IMR-90 (cell line): ENCODE results near the gene FKBP14. TPM values are rescaled to one million over a fixed set of nuclear protein-coding genes. Genes with fewer than 3 reads are reported as not detected.

Experiments
- ATAC-seq: fragments of 200-7000 bp; cut with Tn5 transposase; 2 replicates; pipeline ENCODE4 v1.9.1; 2020; ENCODE audit warnings: low read depth, mild to moderate bottlenecking, moderate library complexity
- BruUV-seq: library from RNA; stranded (reverse); fragments of 400-500 nt; replicated peaks from 2 replicates; lab custom pipeline; 2021; lab: Mats Ljungman, UMichigan
- CTCF ChIA-PET: fragments of 300-600 bp; formaldehyde crosslinking; extraction: SDS; loops from one replicate; lab custom pipeline; 2021; ENCODE audit warnings: antibody characterized with exemption; lab: Yijun Ruan, JAX
- POLR2A ChIA-PET: fragments of 300-600 bp; sonication (Branson Sonifier 250); formaldehyde crosslinking; loops from one replicate; lab custom pipeline; 2022; ENCODE audit warnings: antibody characterized with exemption; ENCODE audit not compliant: unreplicated experiment; lab: Charles Lee
- DNase-seq: peaks from one replicate; pipeline ENCODE4 v3.0.0; 2013
- H2AFZ ChIP-seq: replicated peaks from 2 replicates; pipeline ENCODE3; 2013; ENCODE audit warnings: low read length, mild to moderate bottlenecking; ENCODE audit not compliant: poor library complexity
- H2AK5ac ChIP-seq: 2 replicates; pipeline ENCODE4 v1.6.1; 2013; ENCODE audit warnings: low read depth, low read length, inconsistent platforms
- H2AK9ac ChIP-seq: replicated peaks from 2 replicates; pipeline ENCODE3; 2013; ENCODE audit warnings: mild to moderate bottlenecking, low read depth, low read length, moderate library complexity; ENCODE audit not compliant: poor library complexity
- H2BK120ac ChIP-seq: 2 replicates; pipeline ENCODE4 v1.6.1; 2013; ENCODE audit warnings: low read depth, low read length, inconsistent platforms
- H2BK15ac ChIP-seq: 3 replicates; pipeline ENCODE4 v1.6.1; 2013; ENCODE audit warnings: low read depth, low read length, inconsistent platforms
- H2BK20ac ChIP-seq: 2 replicates; pipeline ENCODE4 v1.6.1; 2013; ENCODE audit warnings: low read depth, mild to moderate bottlenecking, inconsistent platforms, low read length, moderate library complexity
- H2BK5ac ChIP-seq: 2 replicates; pipeline ENCODE4 v1.6.1; 2013; ENCODE audit warnings: mild to moderate bottlenecking, low read depth, low read length, inconsistent platforms; ENCODE audit not compliant: poor library complexity, severe bottlenecking
- H3K14ac ChIP-seq: replicated peaks from 2 replicates; pipeline ENCODE4 v1.6.1; 2013; ENCODE audit warnings: low read depth, low read length, inconsistent platforms
- H3K18ac ChIP-seq: 2 replicates; pipeline ENCODE4 v1.6.1; 2013; ENCODE audit warnings: low read depth, low read length, control low read depth
- H3K23ac ChIP-seq: 2 replicates; pipeline ENCODE4 v1.6.1; 2013; ENCODE audit warnings: low read depth, low read length, inconsistent platforms
- H3K27ac ChIP-seq: 2 replicates; pipeline ENCODE4 v1.5.1; 2013; ENCODE audit warnings: mild to moderate bottlenecking, control low read depth, low read length; ENCODE audit not compliant: insufficient read depth
- H3K27me3 ChIP-seq: 2 replicates; pipeline ENCODE4 v1.6.1; 2013; ENCODE audit warnings: low read length; ENCODE audit not compliant: control insufficient read depth, insufficient read depth
- H3K36me3 ChIP-seq: 2 replicates; pipeline ENCODE4 v1.6.1; 2013; ENCODE audit warnings: low read length, mixed read lengths; ENCODE audit not compliant: control insufficient read depth, insufficient read depth
- H3K4ac ChIP-seq: 2 replicates; pipeline ENCODE4 v1.6.1; 2013; ENCODE audit warnings: low read depth, low read length, inconsistent platforms
- H3K4me1 ChIP-seq: 2 replicates; pipeline ENCODE4 v1.6.1; 2013; ENCODE audit warnings: low read length, mixed read lengths; ENCODE audit not compliant: control insufficient read depth, insufficient read depth
- H3K4me2 ChIP-seq: 2 replicates; pipeline ENCODE4 v1.6.1; 2013; ENCODE audit warnings: low read depth, mild to moderate bottlenecking, control low read depth, low read length, moderate library complexity
- H3K4me3 ChIP-seq: 2 replicates; pipeline ENCODE4 v1.5.1; 2013; ENCODE audit warnings: low read depth, mild to moderate bottlenecking, control low read depth, low read length, moderate library complexity; ENCODE audit not compliant: insufficient read depth
- H3K56ac ChIP-seq: 2 replicates; pipeline ENCODE4 v1.6.1; 2013; ENCODE audit warnings: low read length, inconsistent platforms; ENCODE audit not compliant: insufficient read depth; ENCODE audit errors: extremely low read depth
- H3K79me1 ChIP-seq, 2 experiments: 2 replicates each; pipeline ENCODE4 v1.6.1; 2013; ENCODE audit warnings: low read length in 2 of 2, inconsistent platforms in 1 of 2, low read depth in 1 of 2
- H3K9ac ChIP-seq: 2 replicates; pipeline ENCODE4 v1.6.1; 2013; ENCODE audit warnings: low read depth, low read length, control low read depth
- H3K9me1 ChIP-seq: 2 replicates; pipeline ENCODE4 v1.6.1; 2013; ENCODE audit warnings: low read length, inconsistent platforms; ENCODE audit not compliant: insufficient read depth
- H3K9me3 ChIP-seq: 2 replicates; pipeline ENCODE4 v1.6.1; 2013; ENCODE audit warnings: low read length; ENCODE audit not compliant: control insufficient read depth, insufficient read depth
- H4K20me1 ChIP-seq: 2 replicates; pipeline ENCODE4 v1.6.1; 2013; ENCODE audit warnings: low read length, inconsistent platforms; ENCODE audit not compliant: insufficient read depth
- H4K5ac ChIP-seq: 2 replicates; pipeline ENCODE4 v1.6.1; 2013; ENCODE audit warnings: mild to moderate bottlenecking, low read depth, low read length, control low read depth
- H4K8ac ChIP-seq, 2 experiments: 2 replicates each; pipeline ENCODE4 v1.6.1; 2013; ENCODE audit warnings: low read depth in 2 of 2, low read length in 2 of 2, control low read depth in 1 of 2, inconsistent platforms in 1 of 2
- H4K91ac ChIP-seq: 2 replicates; pipeline ENCODE4 v1.6.1; 2013; ENCODE audit warnings: low read depth, low read length, inconsistent platforms; ENCODE audit not compliant: insufficient read depth
- CEBPB ChIP-seq: IDR thresholded peaks from 2 replicates; pipeline ENCODE4 v1.6.1; 2012; ENCODE audit warnings: low read depth, low read length, improper control_type of control experiment
- FOS ChIP-seq: fragments of 150-350 bp; IDR thresholded peaks from 2 replicates; pipeline ENCODE4 v1.6.1; 2016; ENCODE audit warnings: low read depth, low read length
- MAFK ChIP-seq: IDR thresholded peaks from 2 replicates; pipeline ENCODE4 v1.6.1; 2012; ENCODE audit warnings: low read depth, low read length, improper control_type of control experiment
- RAD21 ChIP-seq: IDR thresholded peaks from 2 replicates; pipeline ENCODE4 v1.6.1; 2012; ENCODE audit warnings: low read length, improper control_type of control experiment
- RFX5 ChIP-seq: IDR thresholded peaks from 2 replicates; pipeline ENCODE4 v1.8.0; 2012; ENCODE audit warnings: low read depth, mild to moderate bottlenecking, low read length, moderate library complexity
- dilution Hi-C: fragments of 300-500 bp; cut with HindIII; formaldehyde crosslinking; loops from one replicate; pipeline ENCODE4 v1.14.3; 2018; ENCODE audit warnings: low sequenced_read_pairs; ENCODE audit not compliant: unreplicated experiment
- in situ Hi-C: fragments of 300-500 bp; cut with MboI; formaldehyde crosslinking; loops from 3 replicates; pipeline ENCODE4 v1.14.3; 2019; ENCODE audit warnings: low sequenced_read_pairs, inconsistent platforms, mixed read lengths
- intact Hi-C: fragments of 100-400 bp; cut with micrococcal nuclease; formaldehyde crosslinking; loops from 2 replicates; pipeline ENCODE4 v1.10.0; 2022
- polyA plus RNA-seq, 3 experiments: library from polyadenylated mRNA; depleted of rRNA; stranded (reverse); fragments of >200 nt; gene quantifications; 2 replicates each; pipeline ENCODE4 v1.2.3, GENCODE V29; 2012; ENCODE audit warnings: low replicate concordance in 1 of 3
- total RNA-seq: library from RNA; depleted of rRNA; stranded (reverse); fragments of >200 nt; gene quantifications from 2 replicates; pipeline ENCODE4 v1.2.3, GENCODE V29; 2012
- TF ChIP-seq, protein P1 (sequence below): fragments of 150-350 bp; IDR thresholded peaks from 2 replicates; pipeline ENCODE4 v1.6.1; 2017; ENCODE audit warnings: mild to moderate bottlenecking, antibody characterized with exemption, low read length, low read depth
- TF ChIP-seq, protein P2 (sequence below): conservative IDR thresholded peaks from 2 replicates; pipeline ENCODE4 v1.5.1; 2012; ENCODE audit warnings: mild to moderate bottlenecking, low read depth, low read length, improper control_type of control experiment

The FKBP14 gene
- total and polyA plus RNA-seq, 2 of the 4 experiments (the other 2 are of a cell fraction), result 26.3 to 27.1 TPM

DNA sequence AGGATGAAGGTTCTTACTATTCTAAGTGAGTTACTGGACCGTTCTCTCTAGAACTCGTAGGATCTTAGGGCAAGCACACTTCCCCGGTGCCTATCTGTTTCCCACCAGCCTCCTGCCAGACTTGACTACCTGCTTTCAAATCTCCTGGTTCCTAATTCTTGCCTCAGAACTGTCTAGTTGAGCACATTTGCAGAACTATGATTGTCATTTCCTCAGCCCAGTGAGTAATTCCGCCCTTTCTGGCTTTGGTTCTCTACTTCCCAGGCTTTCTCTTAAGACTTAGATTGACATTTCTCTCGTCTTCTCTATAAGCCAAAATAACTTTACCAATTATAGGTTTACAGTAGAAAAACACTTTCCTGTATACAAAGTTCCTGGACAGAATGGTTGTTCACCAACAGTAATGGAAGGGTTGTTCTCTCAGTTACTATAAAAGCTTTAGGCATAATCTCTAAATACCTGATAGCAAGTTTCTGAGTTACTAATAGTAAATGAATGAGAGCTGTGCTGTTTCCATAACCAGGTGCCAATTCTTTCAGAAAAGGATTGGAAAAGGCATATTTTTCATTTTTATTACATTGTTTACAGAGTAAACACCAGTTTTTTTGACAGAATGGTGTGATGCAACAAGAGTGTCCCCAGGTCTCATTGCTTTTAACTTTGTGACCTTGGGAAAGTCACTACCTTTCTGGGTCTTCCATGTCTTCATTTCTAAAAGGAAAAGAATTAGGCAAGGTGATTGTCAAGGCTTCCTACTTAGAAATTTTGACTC lies 42.8 kb upstream of the FKBP14 start (continued):
- TF ChIP-seq RFX5, result no peak

DNA sequence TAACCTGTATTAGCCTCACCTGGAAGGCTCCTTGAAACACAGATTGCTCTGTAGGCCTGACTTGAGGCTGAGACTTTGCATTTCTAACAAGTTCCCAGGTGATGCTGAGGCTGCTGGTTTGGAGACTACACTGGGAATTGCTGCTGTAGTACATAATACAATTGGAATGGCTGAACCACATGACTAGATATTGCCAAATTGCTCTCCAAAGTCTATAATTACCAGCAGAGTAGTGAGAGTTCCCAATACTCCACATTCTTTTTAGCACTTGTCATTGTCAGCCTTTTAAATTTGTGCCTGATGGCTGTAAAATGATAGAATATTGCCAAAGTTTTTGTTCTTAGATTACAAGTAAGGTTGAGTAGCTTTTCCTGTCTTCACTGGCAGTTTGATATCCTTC lies 41.6 kb upstream of the FKBP14 start:
- peak overlapping the region; percentile 27; the same call in 1 of the 2 replicates for H3K4me2 ChIP-seq
- no peak overlapping the region for H3K4ac ChIP-seq
- H3K9me3 ChIP-seq, result no peaks in the 10 kb centered on the region
- H2BK15ac ChIP-seq, result no peak overlapping the region
- H3K27ac ChIP-seq, result peak overlapping the region; percentile 12; the same call in 1 of the 2 replicates
- intact Hi-C loops, result no loop called here
- H2AK5ac ChIP-seq, result no peak overlapping the region
- in situ Hi-C loops, result loop anchor here (25.0 kb wide), 1 partner anchor 331 kb away; no protein-coding TSS in a partner anchor
- no peaks in the 10 kb centered on the region for H3K27me3 ChIP-seq
- DNase-seq (peak; percentile 85), ATAC-seq (peak; percentile 97)
- H3K79me1 ChIP-seq, result peaks cover 0 to 3% of the 10 kb centered on the region in 2 experiments; a peak in 3 of 4 replicates
- dilution Hi-C loops, result no loop called here
- H2BK5ac ChIP-seq, result no peak overlapping the region
- no peak overlapping the region for H4K5ac ChIP-seq
- no peak overlapping the region for H3K9ac ChIP-seq
- H3K4me1 ChIP-seq, result peaks cover 5% of the 10 kb centered on the region
- no peak overlapping the region for H4K91ac ChIP-seq
- no peak overlapping the region for H3K56ac ChIP-seq
- no peak overlapping the region for H2AK9ac ChIP-seq
- no peak overlapping the region for H3K23ac ChIP-seq
- no TSS peak for BruUV-seq
- no peak overlapping the region for H4K8ac ChIP-seq
- ChIA-PET POLR2A (no interaction called here), CTCF (interaction anchor here (1.1 kb wide), 1 partner anchor 22 kb away, joined by 3 read pairs; no protein-coding TSS in a partner anchor)
- peaks cover 2% of the 10 kb centered on the region for H3K9me1 ChIP-seq
- TF ChIP-seq RAD21, result no peak
- TF ChIP-seq CEBPB, result peak; percentile 92
- TF ChIP-seq, protein P1, sequence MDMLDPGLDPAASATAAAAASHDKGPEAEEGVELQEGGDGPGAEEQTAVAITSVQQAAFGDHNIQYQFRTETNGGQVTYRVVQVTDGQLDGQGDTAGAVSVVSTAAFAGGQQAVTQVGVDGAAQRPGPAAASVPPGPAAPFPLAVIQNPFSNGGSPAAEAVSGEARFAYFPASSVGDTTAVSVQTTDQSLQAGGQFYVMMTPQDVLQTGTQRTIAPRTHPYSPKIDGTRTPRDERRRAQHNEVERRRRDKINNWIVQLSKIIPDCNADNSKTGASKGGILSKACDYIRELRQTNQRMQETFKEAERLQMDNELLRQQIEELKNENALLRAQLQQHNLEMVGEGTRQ, result peak; percentile 68; the same call in 1 of the 2 replicates
- 0 out of 2 replicates have a peak, but pooled peaks have one; percentile 27 for TF ChIP-seq MAFK
- no peak for TF ChIP-seq FOS
- TF ChIP-seq, protein P2, sequence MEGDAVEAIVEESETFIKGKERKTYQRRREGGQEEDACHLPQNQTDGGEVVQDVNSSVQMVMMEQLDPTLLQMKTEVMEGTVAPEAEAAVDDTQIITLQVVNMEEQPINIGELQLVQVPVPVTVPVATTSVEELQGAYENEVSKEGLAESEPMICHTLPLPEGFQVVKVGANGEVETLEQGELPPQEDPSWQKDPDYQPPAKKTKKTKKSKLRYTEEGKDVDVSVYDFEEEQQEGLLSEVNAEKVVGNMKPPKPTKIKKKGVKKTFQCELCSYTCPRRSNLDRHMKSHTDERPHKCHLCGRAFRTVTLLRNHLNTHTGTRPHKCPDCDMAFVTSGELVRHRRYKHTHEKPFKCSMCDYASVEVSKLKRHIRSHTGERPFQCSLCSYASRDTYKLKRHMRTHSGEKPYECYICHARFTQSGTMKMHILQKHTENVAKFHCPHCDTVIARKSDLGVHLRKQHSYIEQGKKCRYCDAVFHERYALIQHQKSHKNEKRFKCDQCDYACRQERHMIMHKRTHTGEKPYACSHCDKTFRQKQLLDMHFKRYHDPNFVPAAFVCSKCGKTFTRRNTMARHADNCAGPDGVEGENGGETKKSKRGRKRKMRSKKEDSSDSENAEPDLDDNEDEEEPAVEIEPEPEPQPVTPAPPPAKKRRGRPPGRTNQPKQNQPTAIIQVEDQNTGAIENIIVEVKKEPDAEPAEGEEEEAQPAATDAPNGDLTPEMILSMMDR, result no peak
- H3K4me3 ChIP-seq, result no peak overlapping the region
- H4K20me1 ChIP-seq, result no peaks in the 10 kb centered on the region
- H2AFZ ChIP-seq, result no peak overlapping the region
- no peak overlapping the region for H3K18ac ChIP-seq
- H3K14ac ChIP-seq, result peak overlapping the region; percentile 22; the same call in 1 of the 2 replicates
- peaks cover 14% of the 10 kb centered on the region for H3K36me3 ChIP-seq
- H2BK120ac ChIP-seq, result no peak overlapping the region
- H2BK20ac ChIP-seq, result no peak overlapping the region
